ENCODE measurements around the gene SYT6. TPM values are rescaled to one million over a fixed set of nuclear protein-coding genes. Genes with fewer than 3 reads are reported as not detected.

SYT6 gene
- total RNA-seq, 4 donors from 2014 or later = 0.14 to 0.64 TPM; not detected in 2

GRCh38 chr1:114112775-114113174, 40.9 kb downstream of the SYT6 start:
- Histone ChIP-seq H3K9me3 (no peaks in the 10 kb centered on the region), H3K36me3 (no peaks in the 10 kb centered on the region), H3K4me1 (no peaks in the 10 kb centered on the region), H3K4me3 (no peak overlapping the region), H3K27ac (no peak overlapping the region), H3K27me3 (no peaks in the 10 kb centered on the region)
- in situ Hi-C loops (cut with MboI; ENCODE audit: low pct_ligation_motif_present in 1 of 4, low pct_unique_long_range_greater_than_20kb in 1 of 4, low sequenced_read_pairs in 3 of 4) (no loop called here), intact Hi-C loops (cut with DNase I; ENCODE audit: low total_unique reads) (no loop called here)
- 76% methylated on average over 2 to 4 of the region's 4 CpGs for WGBS, 2 donors (ENCODE audit: low coverage in 1 of 2)
- DNase-seq = no peak
- TF ChIP-seq EP300 (IDR thresholded peaks at IDR 0.05; ENCODE audit: low read depth) (no peak), POLR2AphosphoS5 (IDR thresholded peaks at IDR 0.05) (no peak), CTCF (IDR thresholded peaks at IDR 0.05) (no peak), POLR2A (IDR thresholded peaks at IDR 0.05) (no peak)

GRCh38 chr1:114111731-114112641, 41.7 kb downstream of the SYT6 start:
- no peaks in the 10 kb centered on the region for H3K9me3 ChIP-seq
- DNase-seq = no peak
- WGBS, 2 donors (ENCODE audit: low coverage in 1 of 2) = 81 to 85% methylated on average over 4 to 23 of the region's 23 CpGs
- no peaks in the 10 kb centered on the region for H3K36me3 ChIP-seq
- intact Hi-C loops (cut with DNase I; ENCODE audit: low total_unique reads) = no loop called here
- TF ChIP-seq EP300 (IDR thresholded peaks at IDR 0.05; ENCODE audit: low read depth) = no peak
- no peak for TF ChIP-seq CTCF (IDR thresholded peaks at IDR 0.05)
- no peak for TF ChIP-seq POLR2AphosphoS5 (IDR thresholded peaks at IDR 0.05)
- no peak for TF ChIP-seq POLR2A (IDR thresholded peaks at IDR 0.05)
- no peaks in the 10 kb centered on the region for H3K27me3 ChIP-seq
- in situ Hi-C loops (cut with MboI; ENCODE audit: low pct_ligation_motif_present in 1 of 4, low pct_unique_long_range_greater_than_20kb in 1 of 4, low sequenced_read_pairs in 3 of 4) = no loop called here
- no peak overlapping the region for H3K4me3 ChIP-seq
- H3K4me1 ChIP-seq = no peaks in the 10 kb centered on the region
- no peak overlapping the region for H3K27ac ChIP-seq

GRCh38 chr1:114109981-114110380, 43.7 kb downstream of the SYT6 start:
- Histone ChIP-seq H3K36me3 (no peaks in the 10 kb centered on the region), H3K4me3 (no peak overlapping the region), H3K4me1 (no peaks in the 10 kb centered on the region), H3K27me3 (no peaks in the 10 kb centered on the region), H3K9me3 (no peaks in the 10 kb centered on the region), H3K27ac (no peak overlapping the region)
- intact Hi-C loops (cut with DNase I; ENCODE audit: low total_unique reads) = loop anchor here (10.0 kb wide), 1 partner anchor 115 kb away; no protein-coding TSS in a partner anchor
- no peak for DNase-seq
- WGBS, 2 donors (ENCODE audit: low coverage in 1 of 2) = 80 to 91% methylated on average over 1 to 2 of the region's 2 CpGs
- in situ Hi-C loops (cut with MboI; ENCODE audit: low pct_ligation_motif_present in 1 of 4, low pct_unique_long_range_greater_than_20kb in 1 of 4, low sequenced_read_pairs in 3 of 4) = no loop called here
- TF ChIP-seq CTCF (IDR thresholded peaks at IDR 0.05) = no peak
- no peak for TF ChIP-seq POLR2A (IDR thresholded peaks at IDR 0.05)
- TF ChIP-seq EP300 (IDR thresholded peaks at IDR 0.05; ENCODE audit: low read depth) = no peak
- TF ChIP-seq POLR2AphosphoS5 (IDR thresholded peaks at IDR 0.05) = no peak

GRCh38 chr1:114108751-114109255, 44.9 kb downstream of the SYT6 start:
- Histone ChIP-seq H3K36me3 (no peaks in the 10 kb centered on the region), H3K4me1 (no peaks in the 10 kb centered on the region), H3K9me3 (no peaks in the 10 kb centered on the region), H3K27me3 (no peaks in the 10 kb centered on the region), H3K27ac (no peak overlapping the region), H3K4me3 (no peak overlapping the region)
- intact Hi-C loops (cut with DNase I; ENCODE audit: low total_unique reads) (loop anchor here (10.0 kb wide), 1 partner anchor 116 kb away; no protein-coding TSS in a partner anchor), in situ Hi-C loops (cut with MboI; ENCODE audit: low pct_ligation_motif_present in 1 of 4, low pct_unique_long_range_greater_than_20kb in 1 of 4, low sequenced_read_pairs in 3 of 4) (no loop called here)
- no peak for TF ChIP-seq CTCF (IDR thresholded peaks at IDR 0.05)
- no peak for TF ChIP-seq EP300 (IDR thresholded peaks at IDR 0.05; ENCODE audit: low read depth)
- no peak for TF ChIP-seq POLR2A (IDR thresholded peaks at IDR 0.05)
- no peak for TF ChIP-seq POLR2AphosphoS5 (IDR thresholded peaks at IDR 0.05)
- no peak for DNase-seq
- 63 to 73% methylated on average over 2 to 4 of the region's 4 CpGs for WGBS, 2 donors (ENCODE audit: low coverage in 1 of 2)
